Progenitor cell of endocrine pancreas (in vitro differentiated cells): ENCODE results near the gene SURF2. TPM values are rescaled to one million over a fixed set of nuclear protein-coding genes. Genes with fewer than 3 reads are reported as not detected.

Source experiments
- DNase-seq: peaks from one replicate; pipeline ENCODE4 v3.0.0; 2021; ENCODE audit warnings: low spot score; ENCODE audit not compliant: unreplicated experiment
- H3K27ac Mint-ChIP-seq: 2 replicates; pipeline ENCODE4 v1.8.0; 2021; ENCODE audit warnings: mild to moderate bottlenecking, moderate library complexity, mixed read lengths
- H3K27me3 Mint-ChIP-seq: 2 replicates; pipeline ENCODE4 v1.8.0; 2021; ENCODE audit warnings: mixed read lengths
- H3K36me3 Mint-ChIP-seq: 2 replicates; pipeline ENCODE4 v1.8.0; 2022; ENCODE audit warnings: mixed read lengths; ENCODE audit not compliant: insufficient read depth
- H3K4me1 Mint-ChIP-seq: 2 replicates; pipeline ENCODE4 v1.8.0; 2021; ENCODE audit warnings: low read depth, mixed read lengths
- H3K4me3 Mint-ChIP-seq: 2 replicates; pipeline ENCODE4 v1.8.0; 2021; ENCODE audit warnings: low read depth, mild to moderate bottlenecking, moderate library complexity, mixed read lengths
- H3K9me3 Mint-ChIP-seq: 2 replicates; pipeline ENCODE4 v1.8.0; 2021; ENCODE audit warnings: low read depth, mixed read lengths
- CTCF ChIP-seq: fragments of 200-600 bp; sonication (generic); IDR thresholded peaks from one replicate; pipeline ENCODE4 v1.5.0; 2021; ENCODE audit warnings: antibody characterized with exemption, mild to moderate bottlenecking; ENCODE audit not compliant: unreplicated experiment
- total RNA-seq: library from RNA; stranded (reverse); gene quantifications from 2 replicates; pipeline ENCODE4 v1.2.1, GENCODE V29; 2021

Gene SURF2
- total RNA-seq, 1 donor from 2014 or later = 19.8 TPM

GRCh38 chr9:133406480-133407307 is 50.3 kb downstream of the SURF2 start:
- Mint-ChIP-seq H3K36me3 (peaks cover 20% of the 10 kb centered on the region), H3K27ac (no peak overlapping the region), H3K4me3 (no peak overlapping the region), H3K4me1 (no peaks in the 10 kb centered on the region), H3K9me3 (no peaks in the 10 kb centered on the region), H3K27me3 (no peaks in the 10 kb centered on the region)
- peak; percentile 97 for TF ChIP-seq CTCF
- DNase-seq = peak; percentile 68

DNA sequence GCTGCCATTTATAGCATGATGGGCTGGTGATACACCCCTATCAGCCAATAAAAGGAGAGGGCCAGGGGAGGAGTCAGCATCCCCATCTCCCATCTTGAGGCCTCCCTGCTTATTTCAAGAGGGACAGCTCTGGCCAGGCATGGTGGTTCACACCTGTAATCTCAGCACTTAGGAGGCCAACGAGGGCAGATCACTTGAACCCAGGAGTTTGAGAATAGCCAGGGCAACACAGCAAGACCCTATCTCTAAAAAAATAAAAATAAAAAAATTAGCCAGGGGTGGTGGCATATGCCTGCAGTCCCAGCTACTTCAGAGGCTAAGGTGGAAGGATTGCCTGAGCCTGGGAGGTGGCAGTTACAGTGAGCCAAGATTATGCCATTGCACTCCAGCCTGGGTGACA is 51.7 kb downstream of the SURF2 start:
- no peak for DNase-seq
- Mint-ChIP-seq H3K9me3 (no peaks in the 10 kb centered on the region), H3K36me3 (peaks cover 22% of the 10 kb centered on the region), H3K4me1 (no peaks in the 10 kb centered on the region), H3K4me3 (no peak overlapping the region), H3K27ac (no peak overlapping the region), H3K27me3 (no peaks in the 10 kb centered on the region)
- no peak for TF ChIP-seq CTCF

Other genes starting within 250 kb of the SURF2 start
- gene RALGDS, start 235.3 kb upstream of the SURF2 start, total RNA-seq = 82.3 and 84.6 TPM in 2 replicates
- gene GBGT1, start 192.6 kb upstream of the SURF2 start, total RNA-seq = 5.2 and 7.3 TPM in 2 replicates
- not detected in 2 replicates for gene OBP2B, start 147.3 kb upstream of the SURF2 start, total RNA-seq
- 9.3 and 10.3 TPM in 2 replicates for gene ABO, start 81.3 kb upstream of the SURF2 start, total RNA-seq
- gene SURF6, start 20.4 kb upstream of the SURF2 start, total RNA-seq = 21.3 and 23.1 TPM in 2 replicates
- 48.4 and 49.2 TPM in 2 replicates for gene MED22, start 8.4 kb upstream of the SURF2 start, total RNA-seq
- 2,045 and 2,098 TPM in 2 replicates for gene RPL7A, start 8.3 kb upstream of the SURF2 start, total RNA-seq
- 36.3 and 42.9 TPM in 2 replicates for gene SURF1, start 63 bp upstream of the SURF2 start, total RNA-seq
- 120 and 122 TPM in 2 replicates for gene SURF4, start 19.5 kb downstream of the SURF2 start, total RNA-seq
- gene STKLD1, start 19.8 kb downstream of the SURF2 start, total RNA-seq = 3.8 and 4.0 TPM in 2 replicates
- gene REXO4, start 61.5 kb downstream of the SURF2 start, total RNA-seq = 30.3 and 30.9 TPM in 2 replicates
- gene ADAMTS13, start 65.8 kb downstream of the SURF2 start, total RNA-seq = 16.0 and 17.8 TPM in 2 replicates
- 55.6 and 56.2 TPM in 2 replicates for gene CACFD1, start 103.4 kb downstream of the SURF2 start, total RNA-seq
- gene SLC2A6, start 122.5 kb downstream of the SURF2 start, total RNA-seq = 4.7 and 5.2 TPM in 2 replicates
- gene MYMK, start 168.4 kb downstream of the SURF2 start, total RNA-seq = not detected in 2 replicates
- 0.07 and 0.14 TPM in 2 replicates for gene ADAMTSL2, start 178.2 kb downstream of the SURF2 start, total RNA-seq